Fibroblast of lung (primary cell): ENCODE data around the gene PDE4D.
"Not testable (repeated sequence)": the region's sequence is repeated elsewhere in the genome, so short reads cannot be mapped to it uniquely, and the experiment has no call there.

ENCODE experiments used
- CTCF ChIP-seq, 2 donors: IDR thresholded peaks in 1 of 2; conservative IDR thresholded peaks in 1 of 2; 1 replicate in 1 of 2; 2 replicates in 1 of 2; pipeline ENCODE4 v1.5.1; 2011 to 2012; ENCODE audit warnings: low read length in 2 of 2, control low read depth in 1 of 2, inconsistent platforms in 1 of 2, low read depth in 1 of 2, mild to moderate bottlenecking in 1 of 2
- EZH2 ChIP-seq: IDR thresholded peaks from 2 replicates; pipeline ENCODE4 v1.5.1; 2012; ENCODE audit warnings: low read length, control low read depth, mild to moderate bottlenecking; ENCODE audit errors: missing control alignments

- not testable (repeated sequence) for TF ChIP-seq CTCF (conservative IDR thresholded peaks at IDR 0.05 in 1 of 2, IDR thresholded peaks at IDR 0.05 in 1 of 2; ENCODE audit: low read depth in 1 of 2, low read length in 2 of 2); EZH2
Observed at GRCh38 chr5:59463618-59464166, 429.8 kb downstream of the PDE4D start.
